Measurements from ENCODE around the gene SLC49A3. TPM values are rescaled to one million over a fixed set of nuclear protein-coding genes. Genes with fewer than 3 reads are reported as not detected.
"Not testable (repeated sequence)": the region's sequence is repeated elsewhere in the genome, so short reads cannot be mapped to it uniquely, and the experiment has no call there.

The SLC49A3 gene
- 1 to 10 TPM; 3.7 to 7.1 (median 5.0) TPM for polyA plus RNA-seq (ENCODE audit: insufficient read length in 4 of 4)

- DNase-seq (ENCODE audit: low read depth in 4 of 4, low spot score in 2 of 4), result no peak
These were observed at the start of gene SLC49A3 for GRCh38 chr4:688854-689681. TSS of gene SLC49A3 (minus strand) at chr4:689151. CDS start at chr4:689127, 24 bp downstream.

DNA sequence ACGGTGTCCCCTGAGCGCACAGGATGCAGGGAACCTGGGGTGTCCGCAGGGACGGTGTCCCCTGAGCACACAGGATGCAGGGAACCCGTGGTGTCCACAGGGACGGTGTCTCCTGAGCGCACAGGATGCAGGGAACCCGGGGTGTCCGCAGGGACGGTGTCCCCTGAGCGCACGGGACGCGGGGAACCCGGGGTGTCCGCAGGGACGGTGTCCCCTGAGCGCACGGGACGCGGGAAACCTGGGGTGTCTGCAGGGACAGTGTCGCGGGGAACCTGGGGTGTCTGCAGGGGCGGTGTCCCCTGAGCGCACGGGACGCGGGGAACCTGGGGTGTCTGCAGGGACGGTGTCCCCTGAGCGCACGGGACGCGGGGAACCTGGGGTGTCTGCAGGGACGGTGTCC, 47.6 kb upstream of the SLC49A3 start:
- not testable (repeated sequence) for DNase-seq (ENCODE audit: low read depth in 4 of 4, low spot score in 2 of 4)

GRCh38 chr4:735583-735982, 46.6 kb upstream of the SLC49A3 start:
- no peak for DNase-seq (ENCODE audit: low read depth in 4 of 4, low spot score in 2 of 4)

- DNase-seq (ENCODE audit: low read depth in 4 of 4, low spot score in 2 of 4), result no peak
These were observed 46.0 kb upstream of the SLC49A3 start for GRCh38 chr4:734951-735350.

DNA sequence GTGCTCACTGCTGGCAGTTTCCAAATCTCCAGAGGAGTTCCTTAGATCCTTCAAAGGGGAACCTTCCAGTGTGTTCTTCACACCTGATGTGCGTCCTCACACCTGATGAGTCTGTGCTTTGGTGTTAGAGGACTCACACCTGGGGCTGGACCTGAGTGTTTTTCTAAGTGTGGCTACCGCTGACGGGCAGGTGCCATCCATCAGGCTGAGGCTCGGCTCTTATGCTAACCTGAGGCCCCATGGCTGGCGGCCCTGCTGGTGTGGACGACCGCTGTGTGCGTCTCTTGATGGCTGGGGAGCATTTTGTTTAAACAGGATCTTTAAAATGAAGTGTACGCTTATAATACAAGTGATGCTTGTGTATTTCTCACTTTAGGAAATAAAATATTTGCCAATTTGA, 45.1 kb upstream of the SLC49A3 start:
- DNase-seq (ENCODE audit: low read depth in 4 of 4, low spot score in 2 of 4), result no peak

DNA sequence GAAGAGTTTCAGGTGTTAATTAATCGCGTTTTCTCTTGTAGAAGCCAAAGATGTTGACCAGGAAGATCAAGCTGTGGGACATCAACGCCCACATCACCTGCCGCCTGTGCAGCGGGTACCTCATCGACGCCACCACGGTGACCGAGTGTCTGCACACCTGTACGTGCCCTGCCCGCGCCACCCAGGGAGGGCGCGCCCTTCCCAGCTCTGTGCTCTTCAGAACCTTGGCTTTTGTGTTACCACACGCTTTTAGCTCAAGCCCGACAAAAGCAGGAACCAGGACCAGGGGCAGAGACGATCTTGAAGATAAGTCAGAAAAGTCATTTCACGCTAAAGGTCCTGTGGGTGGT, 44.7 kb upstream of the SLC49A3 start:
- DNase-seq (ENCODE audit: low read depth in 4 of 4, low spot score in 2 of 4), result no peak

GRCh38 chr4:732911-733630, 44.1 kb upstream of the SLC49A3 start:
- DNase-seq (ENCODE audit: low read depth in 4 of 4, low spot score in 2 of 4), result no peak

- DNase-seq (ENCODE audit: low read depth in 4 of 4, low spot score in 2 of 4), result no peak
These were observed 43.5 kb upstream of the SLC49A3 start for GRCh38 chr4:732486-732885.

DNA sequence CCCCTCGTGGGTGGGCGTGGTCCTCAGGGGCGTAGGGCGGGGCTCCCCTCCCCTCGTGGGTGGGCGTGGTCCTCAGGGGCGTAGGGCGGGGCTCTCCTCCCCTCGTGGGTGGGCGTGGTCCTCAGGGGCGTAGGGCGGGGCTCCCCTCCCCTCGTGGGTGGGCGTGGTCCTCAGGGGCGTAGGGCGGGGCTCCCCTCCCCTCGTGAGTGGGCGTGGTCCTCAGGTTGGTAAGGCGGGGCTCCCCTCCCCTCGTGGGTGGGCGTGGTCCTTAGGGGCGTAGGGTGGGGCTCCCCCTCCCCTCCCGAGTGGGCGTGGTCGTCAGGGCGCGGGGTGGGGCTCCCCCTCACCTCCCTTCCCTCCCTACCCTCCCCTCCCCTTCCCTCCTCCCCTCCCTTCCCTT, 43.0 kb upstream of the SLC49A3 start:
- not testable (repeated sequence) for DNase-seq (ENCODE audit: low read depth in 4 of 4, low spot score in 2 of 4)

GRCh38 chr4:730946-731904, 42.3 kb upstream of the SLC49A3 start:
- DNase-seq (ENCODE audit: low read depth in 4 of 4, low spot score in 2 of 4), result not testable (repeated sequence)

GRCh38 chr4:730511-730910, 41.6 kb upstream of the SLC49A3 start:
- no peak for DNase-seq (ENCODE audit: low read depth in 4 of 4, low spot score in 2 of 4)

- DNase-seq (ENCODE audit: low read depth in 4 of 4, low spot score in 2 of 4), result no peak
These were observed 40.7 kb upstream of the SLC49A3 start for GRCh38 chr4:729336-730315.

GRCh38 chr4:727576-727975, 38.6 kb upstream of the SLC49A3 start:
- DNase-seq (ENCODE audit: low read depth in 4 of 4, low spot score in 2 of 4), result no peak

GRCh38 chr4:726838-727237, 37.9 kb upstream of the SLC49A3 start:
- DNase-seq (ENCODE audit: low read depth in 4 of 4, low spot score in 2 of 4), result no peak

DNA sequence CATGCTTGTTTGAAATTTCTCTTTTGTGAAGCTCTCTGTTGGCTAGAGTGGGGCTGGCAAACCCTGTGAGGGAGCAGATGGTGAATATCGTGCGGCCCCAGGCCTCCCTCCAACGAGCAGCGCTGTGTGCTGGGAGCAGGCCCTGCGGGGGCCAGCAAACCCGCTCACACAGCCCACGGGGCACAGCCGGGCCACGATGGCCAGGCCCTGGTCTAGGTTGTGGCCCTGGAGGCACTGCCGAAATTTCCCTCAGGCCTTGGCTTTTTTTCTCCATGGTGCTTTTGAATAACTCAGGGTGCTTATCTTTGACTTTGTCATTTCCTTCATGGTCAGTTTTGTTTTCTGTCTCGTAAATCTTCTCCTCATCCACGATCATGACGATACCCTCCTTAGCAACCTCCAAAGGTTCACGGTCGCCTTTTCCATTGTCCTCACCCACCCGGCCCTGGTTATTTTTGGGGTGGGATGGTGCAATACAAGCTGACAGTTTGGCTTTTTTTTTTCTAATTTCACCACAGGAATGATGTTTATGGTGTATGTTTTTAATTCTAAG, 37.4 kb upstream of the SLC49A3 start:
- DNase-seq (ENCODE audit: low read depth in 4 of 4, low spot score in 2 of 4), result no peak

- DNase-seq (ENCODE audit: low read depth in 4 of 4, low spot score in 2 of 4), result no peak
These were observed 36.7 kb upstream of the SLC49A3 start for GRCh38 chr4:725391-726234.

DNA sequence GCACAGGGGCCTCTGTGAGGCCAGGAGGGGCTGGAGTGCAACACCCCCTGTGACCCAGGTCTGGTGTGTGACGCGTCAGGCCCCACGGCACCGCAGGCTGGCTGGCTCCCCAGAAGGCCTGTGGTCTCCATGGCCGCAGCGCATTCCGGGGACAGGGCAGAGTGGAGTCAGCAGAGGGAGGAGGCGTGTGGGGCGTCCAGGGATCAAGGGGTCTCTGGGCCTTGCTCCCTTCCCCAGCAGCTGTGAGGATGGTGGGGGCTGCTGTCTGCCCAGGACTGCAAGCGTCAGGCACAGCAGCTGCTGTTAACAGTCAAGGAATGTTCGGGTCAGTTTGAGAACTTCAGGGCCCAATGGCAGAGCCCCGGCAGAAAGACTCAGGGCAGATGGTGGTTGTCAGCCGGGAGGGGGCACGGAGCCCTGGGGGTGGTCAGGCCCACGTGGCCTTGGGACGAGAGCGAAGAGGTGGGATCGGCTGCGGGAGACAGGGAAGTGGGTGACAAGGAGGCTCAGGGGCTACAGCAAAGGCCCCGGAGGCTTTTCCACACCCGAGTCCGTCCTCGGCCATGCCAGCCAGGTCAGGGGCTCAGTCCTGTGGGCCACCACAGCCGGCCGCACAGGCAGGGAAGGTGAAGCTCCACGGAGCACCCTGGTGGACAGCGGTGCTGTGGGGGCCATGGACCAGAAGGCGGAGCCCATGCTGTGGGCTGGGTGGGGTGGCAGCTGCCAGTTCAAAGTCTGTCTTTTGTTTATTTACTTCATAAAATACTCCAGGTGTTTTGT, 35.0 kb upstream of the SLC49A3 start:
- DNase-seq (ENCODE audit: low read depth in 4 of 4, low spot score in 2 of 4), result no peak
